H1 (cell line): ENCODE measurements around the gene CARM1. TPM values are rescaled to one million over a fixed set of nuclear protein-coding genes. Genes with fewer than 3 reads are reported as not detected.

ENCODE experiments used
- CREB1 ChIP-seq: IDR thresholded peaks from 2 replicates; pipeline ENCODE4 v1.6.1; 2012; ENCODE audit warnings: inconsistent platforms
- EZH2 ChIP-seq: fragments of 200-600 bp; sonication (generic); IDR thresholded peaks from 2 replicates; pipeline ENCODE4 v1.7.1; 2012; ENCODE audit warnings: low read depth, mild to moderate bottlenecking, moderate library complexity, low read length, inconsistent platforms; ENCODE audit not compliant: severe bottlenecking
- MAFK ChIP-seq: IDR thresholded peaks from 2 replicates; pipeline ENCODE4 v1.6.1; 2012; ENCODE audit warnings: low read depth, mild to moderate bottlenecking, improper control_type of control experiment, low read length
- POLR2AphosphoS5 ChIP-seq: IDR thresholded peaks from 2 replicates; pipeline ENCODE4 v1.6.1; 2011; ENCODE audit warnings: low read depth, low read length
- RFX5 ChIP-seq: IDR thresholded peaks from 2 replicates; pipeline ENCODE4 v1.6.1; 2011; ENCODE audit warnings: low read depth, low read length, improper control_type of control experiment, borderline replicate concordance
- SIN3A ChIP-seq, 2 experiments: IDR thresholded peaks in 1 of 2; conservative IDR thresholded peaks in 1 of 2; 2 replicates each; pipeline ENCODE4 v1.6.1; 2011 to 2012; ENCODE audit warnings: low read length in 2 of 2, improper control_type of control experiment in 1 of 2, low read depth in 1 of 2, mild to moderate bottlenecking in 1 of 2
- TCF12 ChIP-seq: IDR thresholded peaks from 2 replicates; pipeline ENCODE4 v1.6.1; 2011; ENCODE audit warnings: low read depth, mild to moderate bottlenecking, low read length
- polyA plus RNA-seq, 7 experiments: library from polyadenylated mRNA; depleted of rRNA in 3 of 7; stranded (reverse) in 5 of 7; unstranded in 2 of 7; fragments of >200 nt in 5 of 7; fragments of 200-250 nt in 2 of 7; gene quantifications; 1 replicate in 5 of 7; 2 replicates in 1 of 7; 4 replicates in 1 of 7; pipeline versions ENCODE4 v1.2.1 to v1.2.3, GENCODE V29; 2011 to 2013; ENCODE audit warnings: missing spikeins in 2 of 7, mixed read lengths in 2 of 7
- total RNA-seq: library from RNA; stranded (reverse); fragmentation: NEBNext Ultra II Directional; extraction: Animal tissue kit (Norgen Biotek cat#: 25700); gene quantifications from 2 replicates; pipeline ENCODE4 v1.2.1, GENCODE V29; 2021
- TF ChIP-seq, protein P1 (sequence below), 3 experiments: IDR thresholded peaks; 1 replicate in 2 of 3; 2 replicates in 1 of 3; pipeline versions ENCODE4 v1.5.1 to v1.6.1; 2011; ENCODE audit warnings: low read length in 3 of 3, mild to moderate bottlenecking in 3 of 3, inconsistent platforms in 2 of 3, low read depth in 1 of 3, moderate library complexity in 1 of 3; ENCODE audit not compliant: insufficient read depth in 1 of 3; ENCODE audit errors: control extremely low read depth in 1 of 3

The CARM1 gene
- total and polyA plus RNA-seq, 2 of the 8 experiments (the other 6 are each of a cell fraction or from before 2014, with no cell fraction given): 134 to 164 TPM

DNA sequence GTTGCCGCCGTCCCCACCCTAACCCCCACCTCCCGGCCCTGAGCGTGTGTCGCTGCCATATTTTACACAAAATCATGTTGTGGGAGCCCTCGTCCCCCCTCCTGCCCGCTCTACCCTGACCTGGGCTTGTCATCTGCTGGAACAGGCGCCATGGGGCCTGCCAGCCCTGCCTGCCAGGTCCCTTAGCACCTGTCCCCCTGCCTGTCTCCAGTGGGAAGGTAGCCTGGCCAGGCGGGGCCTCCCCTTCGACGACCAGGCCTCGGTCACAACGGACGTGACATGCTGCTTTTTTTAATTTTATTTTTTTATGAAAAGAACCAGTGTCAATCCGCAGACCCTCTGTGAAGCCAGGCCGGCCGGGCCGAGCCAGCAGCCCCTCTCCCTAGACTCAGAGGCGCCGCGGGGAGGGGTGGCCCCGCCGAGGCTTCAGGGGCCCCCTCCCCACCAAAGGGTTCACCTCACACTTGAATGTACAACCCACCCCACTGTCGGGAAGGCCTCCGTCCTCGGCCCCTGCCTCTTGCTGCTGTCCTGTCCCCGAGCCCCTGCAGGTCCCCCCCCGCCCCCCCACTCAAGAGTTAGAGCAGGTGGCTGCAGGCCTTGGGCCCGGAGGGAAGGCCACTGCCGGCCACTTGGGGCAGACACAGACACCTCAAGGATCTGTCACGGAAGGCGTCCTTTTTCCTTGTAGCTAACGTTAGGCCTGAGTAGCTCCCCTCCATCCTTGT, 50.7 kb downstream of the CARM1 start (continued):
- TF ChIP-seq, protein P1, sequence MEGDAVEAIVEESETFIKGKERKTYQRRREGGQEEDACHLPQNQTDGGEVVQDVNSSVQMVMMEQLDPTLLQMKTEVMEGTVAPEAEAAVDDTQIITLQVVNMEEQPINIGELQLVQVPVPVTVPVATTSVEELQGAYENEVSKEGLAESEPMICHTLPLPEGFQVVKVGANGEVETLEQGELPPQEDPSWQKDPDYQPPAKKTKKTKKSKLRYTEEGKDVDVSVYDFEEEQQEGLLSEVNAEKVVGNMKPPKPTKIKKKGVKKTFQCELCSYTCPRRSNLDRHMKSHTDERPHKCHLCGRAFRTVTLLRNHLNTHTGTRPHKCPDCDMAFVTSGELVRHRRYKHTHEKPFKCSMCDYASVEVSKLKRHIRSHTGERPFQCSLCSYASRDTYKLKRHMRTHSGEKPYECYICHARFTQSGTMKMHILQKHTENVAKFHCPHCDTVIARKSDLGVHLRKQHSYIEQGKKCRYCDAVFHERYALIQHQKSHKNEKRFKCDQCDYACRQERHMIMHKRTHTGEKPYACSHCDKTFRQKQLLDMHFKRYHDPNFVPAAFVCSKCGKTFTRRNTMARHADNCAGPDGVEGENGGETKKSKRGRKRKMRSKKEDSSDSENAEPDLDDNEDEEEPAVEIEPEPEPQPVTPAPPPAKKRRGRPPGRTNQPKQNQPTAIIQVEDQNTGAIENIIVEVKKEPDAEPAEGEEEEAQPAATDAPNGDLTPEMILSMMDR (IDR thresholded peaks at IDR 0.05; ENCODE audit: control extremely low read depth in 1 of 3, insufficient read depth in 1 of 3, low read depth in 1 of 3, low read length in 3 of 3): peak in 2 of 3 experiments; percentile 13 to 21; a peak in 2 of 4 replicates
- TF ChIP-seq EZH2 (no peak), CREB1 (no peak), POLR2AphosphoS5 (peak; percentile 59; the same call in 1 of the 2 replicates), RFX5 (no peak), TCF12 (no peak), SIN3A (conservative IDR thresholded peaks at IDR 0.05 in 1 of 2, IDR thresholded peaks at IDR 0.05 in 1 of 2; ENCODE audit: low read depth in 1 of 2, low read length in 2 of 2) (no peak), MAFK (no peak)
